Endothelial cell of umbilical vein (primary cell): ENCODE measurements around the gene KRTAP26-1. TPM values are rescaled to one million over a fixed set of nuclear protein-coding genes. Genes with fewer than 3 reads are reported as not detected.

Source experiments
- BruUV-seq: library from RNA; stranded (reverse); fragments of 400-500 nt; replicated peaks from 2 replicates; lab custom pipeline; 2021; lab: Mats Ljungman, UMichigan
- CTCF ChIA-PET: fragments of 300-600, 350-600 bp; sonication (Branson Sonifier 250); formaldehyde crosslinking; loops from one replicate; lab custom pipeline; 2021; ENCODE audit warnings: antibody characterized with exemption, inconsistent platforms; lab: Charles Lee
- POLR2A ChIA-PET: fragments of 300-600, 350-600 bp; sonication (Branson Sonifier 250); formaldehyde crosslinking; loops from one replicate; lab custom pipeline; 2021; ENCODE audit warnings: antibody characterized with exemption, inconsistent platforms; lab: Charles Lee
- DNase-seq: peaks from one replicate; pipeline ENCODE4 v3.0.0-alpha.2; 2011; ENCODE audit warnings: low read depth, low spot score
- FAIRE-seq: peaks from 2 replicates; lab custom pipeline; 2011; peaks lifted over from hg19 to GRCh38; lab: Jason Lieb, UNC
- H2AFZ ChIP-seq: 2 replicates; pipeline ENCODE4 v1.6.0; 2012; ENCODE audit warnings: low read depth, low read length, control low read depth, inconsistent platforms
- H3K27ac ChIP-seq: 2 replicates; pipeline ENCODE4 v1.5.1; 2011; ENCODE audit warnings: low read depth, mild to moderate bottlenecking, control low read depth, low read length, moderate library complexity; ENCODE audit not compliant: insufficient read depth
- H3K27me3 ChIP-seq, 2 experiments: 2 replicates each; pipeline versions ENCODE4 v1.6.0 to v1.6.1; 2011; ENCODE audit warnings: low read length in 2 of 2, mixed read lengths in 1 of 2; ENCODE audit not compliant: control insufficient read depth in 2 of 2, insufficient read depth in 2 of 2
- H3K36me3 ChIP-seq, 2 experiments: 2 replicates in 1 of 2; 3 replicates in 1 of 2; pipeline ENCODE4 v1.5.1; 2011; ENCODE audit warnings: low read length in 2 of 2, mild to moderate bottlenecking in 1 of 2, moderate library complexity in 1 of 2; ENCODE audit not compliant: control insufficient read depth in 2 of 2, insufficient read depth in 2 of 2; ENCODE audit errors: extremely low read depth in 1 of 2
- H3K4me1 ChIP-seq: 3 replicates; pipeline ENCODE4 v1.5.1; 2011; ENCODE audit warnings: mild to moderate bottlenecking, low read length; ENCODE audit not compliant: control insufficient read depth, insufficient read depth; ENCODE audit errors: extremely low read depth
- H3K4me2 ChIP-seq: 2 replicates; pipeline ENCODE4 v1.6.1; 2011; ENCODE audit warnings: low read length, control low read depth, mixed read lengths; ENCODE audit not compliant: insufficient read depth
- H3K4me3 ChIP-seq, 3 experiments: fragments of 200-600 bp in 1 of 3; sonication (generic), shearing (Covaris generic) in 1 of 3; replicated peaks in 1 of 3; 2 replicates each; pipeline ENCODE4 v1.5.1; 2011 to 2016; ENCODE audit warnings: control low read depth in 3 of 3, low read length in 3 of 3, mild to moderate bottlenecking in 2 of 3, inconsistent platforms in 1 of 3, low read depth in 1 of 3, moderate library complexity in 1 of 3; ENCODE audit not compliant: insufficient read depth in 1 of 3
- H3K79me2 ChIP-seq: 2 replicates; pipeline ENCODE4 v1.6.0; 2012; ENCODE audit warnings: low read length, inconsistent platforms; ENCODE audit not compliant: control insufficient read depth, insufficient read depth
- H3K9ac ChIP-seq: replicated peaks from 2 replicates; pipeline ENCODE3; 2011; ENCODE audit warnings: low read length, control low read depth; ENCODE audit not compliant: insufficient read depth; ENCODE audit errors: extremely low read depth
- H3K9me1 ChIP-seq: replicated peaks from 3 replicates; pipeline ENCODE4 v1.6.0; 2011; ENCODE audit warnings: mild to moderate bottlenecking, low read length; ENCODE audit not compliant: control insufficient read depth, insufficient read depth; ENCODE audit errors: extremely low read depth
- H3K9me3 ChIP-seq: replicated peaks from 2 replicates; pipeline ENCODE4 v1.5.1; 2012; ENCODE audit warnings: low read length, inconsistent platforms; ENCODE audit not compliant: control insufficient read depth, insufficient read depth
- H4K20me1 ChIP-seq: replicated peaks from 2 replicates; pipeline ENCODE3; 2011; ENCODE audit warnings: mild to moderate bottlenecking, low read length; ENCODE audit not compliant: control insufficient read depth, insufficient read depth; ENCODE audit errors: extremely low read depth
- CTCF ChIP-seq, 2 donors: IDR thresholded peaks; 1 replicate in 1 of 2; 2 replicates in 1 of 2; pipeline ENCODE4 v1.5.1; 2011; ENCODE audit warnings: low read length in 2 of 2, mild to moderate bottlenecking in 2 of 2, moderate library complexity in 2 of 2, control low read depth in 1 of 2, inconsistent platforms in 1 of 2, low read depth in 1 of 2; ENCODE audit not compliant: insufficient read depth in 1 of 2; ENCODE audit errors: extremely low read depth in 1 of 2
- EZH2 ChIP-seq: IDR thresholded peaks from 2 replicates; pipeline ENCODE4 v1.6.1; 2012; ENCODE audit warnings: borderline replicate concordance, low read depth, mild to moderate bottlenecking, moderate library complexity, low read length, inconsistent platforms; ENCODE audit not compliant: severe bottlenecking
- FOS ChIP-seq: IDR thresholded peaks from 2 replicates; pipeline ENCODE4 v1.6.1; 2011; ENCODE audit warnings: mild to moderate bottlenecking, low read length, moderate library complexity, borderline replicate concordance; ENCODE audit not compliant: insufficient read depth
- GATA2 ChIP-seq: IDR thresholded peaks from 2 replicates; pipeline ENCODE4 v1.7.0; 2011; ENCODE audit warnings: low read depth, mild to moderate bottlenecking, moderate library complexity, mixed read lengths, low read length; ENCODE audit not compliant: insufficient read length, insufficient read depth
- JUN ChIP-seq: IDR thresholded peaks from 2 replicates; pipeline ENCODE4 v1.6.1; 2011; ENCODE audit warnings: borderline replicate concordance, low read depth; ENCODE audit not compliant: insufficient read length, insufficient read depth
- MYC ChIP-seq: IDR thresholded peaks from one replicate; pipeline ENCODE4 v1.6.1; 2011; ENCODE audit warnings: mild to moderate bottlenecking, low read depth, low read length
- POLR2A ChIP-seq: IDR thresholded peaks from 2 replicates; pipeline ENCODE4 v1.6.1; 2012; ENCODE audit warnings: low read depth, mild to moderate bottlenecking, control low read depth, low read length
- dilution Hi-C: fragments of 300-500 bp; cut with MboI; formaldehyde crosslinking; loops from one replicate; pipeline ENCODE4 v1.15.0; 2019; ENCODE audit warnings: low sequenced_read_pairs; ENCODE audit not compliant: extremely low pct_ligation_motif_present
- intact Hi-C: fragments of 100-400 bp; cut with micrococcal nuclease; formaldehyde crosslinking; loops from one replicate; pipeline ENCODE4 v1.10.0; 2022
- polyA plus RNA-seq, 4 experiments: library from polyadenylated mRNA; depleted of rRNA in 3 of 4; stranded (reverse) in 3 of 4; unstranded in 1 of 4; fragments of >200 nt; gene quantifications; 2 replicates each; pipeline versions ENCODE4 v1.2.1 to v1.2.3, GENCODE V29; 2011 to 2012; ENCODE audit warnings: missing spikeins in 1 of 4
- total RNA-seq: library from RNA; stranded (reverse); gene quantifications from 2 replicates; pipeline ENCODE4 v1.2.3, GENCODE V29; 2021

KRTAP26-1 gene
- total and polyA plus RNA-seq, 2 donors (not counting 3 experiments of a cell fraction or from before 2014, with no cell fraction given): not detected

- Histone ChIP-seq H3K4me1 (no peaks in the 10 kb centered on the region), H3K79me2 (no peaks in the 10 kb centered on the region), H3K27me3 (no peaks in the 10 kb centered on the region), H3K36me3 (no peaks in the 10 kb centered on the region), H3K4me2 (no peak overlapping the region), H3K4me3 (no peak overlapping the region), H2AFZ (no peak overlapping the region), H3K9me3 (peaks cover 7% of the 10 kb centered on the region), H3K27ac (no peak overlapping the region), H4K20me1 (no peaks in the 10 kb centered on the region), H3K9ac (no peak overlapping the region), H3K9me1 (no peaks in the 10 kb centered on the region)
- intact Hi-C loops (no loop called here), dilution Hi-C loops (no loop called here)
- TF ChIP-seq GATA2 (no peak), JUN (no peak), MYC (no peak), EZH2 (no peak), POLR2A (no peak), FOS (no peak), CTCF (IDR thresholded peaks at IDR 0.05; ENCODE audit: extremely low read depth in 1 of 2, insufficient read depth in 1 of 2, low read depth in 1 of 2, low read length in 2 of 2) (no peak)
- CTCF ChIA-PET: no interaction called here
- POLR2A ChIA-PET: no interaction called here
- DNase-seq (no peak), FAIRE-seq (no peak)
- BruUV-seq: no TSS peak
Measured at GRCh38 chr21:30354308-30355005, 34.3 kb upstream of the KRTAP26-1 start.
